GM19025 (cell line): Measurements from ENCODE around the gene AUTS2.

Experiments used
- ATAC-seq: cut with Tn5 transposase; IDR thresholded peaks from one replicate; pipeline ENCODE4 v1.9.1; 2021; ENCODE audit warnings: mild to moderate bottlenecking, low read depth, moderate library complexity; ENCODE audit not compliant: unreplicated experiment

The AUTS2 gene

DNA sequence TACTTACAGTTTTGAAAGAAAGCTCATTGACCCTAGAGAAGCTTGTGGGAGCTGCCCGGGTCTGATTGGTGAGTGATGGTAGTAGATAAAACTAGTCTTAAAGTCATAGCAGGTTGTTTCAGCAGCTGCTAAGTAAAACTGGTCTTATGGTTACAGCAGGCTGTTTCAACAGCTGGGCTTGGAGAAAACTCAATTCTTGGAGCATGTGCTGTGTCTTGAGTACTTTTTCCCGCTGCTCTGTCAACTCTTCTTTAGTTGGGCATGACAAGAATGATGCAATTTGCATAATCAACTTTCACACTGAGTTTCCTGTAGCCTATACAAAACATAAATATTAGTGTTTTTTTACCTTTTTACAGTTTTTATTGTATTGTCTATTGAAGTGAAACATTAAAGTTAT, 707.9 kb downstream of the AUTS2 start:
- no peak for ATAC-seq

GRCh38 chr7:70307544-70308106, 709.4 kb downstream of the AUTS2 start:
- ATAC-seq = no peak

- ATAC-seq = no peak
These were observed 714.1 kb downstream of the AUTS2 start for GRCh38 chr7:70312336-70312735.

DNA sequence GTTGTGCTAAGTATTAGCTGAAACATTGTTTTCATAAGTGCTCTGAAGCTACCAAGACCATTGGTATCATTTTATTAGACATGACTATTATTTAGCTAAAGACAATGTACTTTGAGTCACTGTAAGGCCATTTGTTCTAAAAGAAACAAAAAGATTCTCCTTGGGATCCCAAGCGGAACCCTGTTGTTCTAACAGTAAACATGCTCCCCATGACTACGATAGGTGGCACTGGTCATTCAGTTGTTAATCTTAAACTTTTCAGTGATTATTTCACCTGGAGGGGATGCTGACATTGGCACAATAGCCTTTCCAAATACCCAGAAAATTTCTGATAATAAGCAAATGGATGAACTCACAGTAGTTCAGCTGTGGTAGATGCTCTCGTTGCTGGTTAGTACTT, 715.0 kb downstream of the AUTS2 start:
- ATAC-seq = no peak

- no peak for ATAC-seq
These were observed 715.4 kb downstream of the AUTS2 start for GRCh38 chr7:70313687-70314086.

DNA sequence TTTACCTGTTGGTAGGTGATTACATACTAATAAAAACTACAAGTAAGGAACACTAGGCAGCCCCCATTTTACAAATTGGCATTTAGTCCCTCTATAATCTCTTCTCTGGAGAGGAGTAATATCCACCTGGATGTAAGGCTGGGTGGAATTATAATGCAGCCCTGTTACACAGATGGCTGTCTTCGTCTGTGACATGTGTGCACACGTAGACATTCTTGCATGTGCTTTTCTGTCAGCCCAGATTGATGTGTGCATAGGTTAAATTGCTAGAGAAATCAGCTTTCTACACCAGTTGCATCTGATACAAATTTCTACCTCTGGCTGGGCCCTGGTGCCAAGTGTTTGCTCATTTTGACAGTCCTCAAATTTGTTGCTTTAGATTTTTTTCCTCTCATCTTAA, 715.9 kb downstream of the AUTS2 start:
- ATAC-seq = no peak

- no peak for ATAC-seq
These were observed 718.5 kb downstream of the AUTS2 start for GRCh38 chr7:70316745-70317144.

DNA sequence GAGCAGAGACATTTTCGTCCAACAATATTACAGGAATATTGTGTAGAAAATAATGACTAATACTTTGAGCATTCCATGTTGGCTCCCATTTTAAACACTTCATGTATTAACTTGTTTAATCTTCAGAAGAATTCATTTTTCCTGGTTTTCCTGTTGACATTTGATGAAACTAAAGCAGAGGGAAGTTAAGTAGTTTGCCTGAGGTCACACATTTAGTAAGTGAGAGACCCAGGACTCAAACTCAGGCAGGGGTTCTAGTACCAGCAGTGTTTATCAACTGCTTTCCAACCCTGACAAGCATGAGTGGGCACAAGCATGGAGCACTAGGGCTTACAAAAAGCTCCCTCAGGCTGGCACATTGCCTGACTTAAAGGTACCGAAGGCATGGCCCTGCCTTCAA, 719.1 kb downstream of the AUTS2 start:
- ATAC-seq = no peak

GRCh38 chr7:70318511-70318910, 720.2 kb downstream of the AUTS2 start:
- no peak for ATAC-seq

DNA sequence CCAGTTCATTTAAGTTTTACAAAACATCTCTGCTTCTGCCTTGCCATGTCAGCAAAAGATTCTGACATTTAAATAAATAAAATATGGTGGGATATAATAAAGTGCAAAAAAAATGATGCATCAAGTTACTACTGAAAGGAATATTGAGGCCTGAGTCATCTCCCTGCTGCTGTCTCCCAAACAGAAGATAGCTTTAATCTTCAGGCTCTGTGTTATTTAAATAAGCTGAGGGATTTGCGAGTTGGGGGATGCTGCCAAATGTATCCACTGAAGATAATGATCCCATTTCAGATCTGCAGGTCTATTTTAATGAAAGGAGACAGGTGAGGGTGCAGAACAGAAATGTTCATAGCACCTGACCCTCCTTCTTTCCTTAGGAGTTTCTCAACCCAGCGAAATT, 720.8 kb downstream of the AUTS2 start:
- ATAC-seq = no peak

DNA sequence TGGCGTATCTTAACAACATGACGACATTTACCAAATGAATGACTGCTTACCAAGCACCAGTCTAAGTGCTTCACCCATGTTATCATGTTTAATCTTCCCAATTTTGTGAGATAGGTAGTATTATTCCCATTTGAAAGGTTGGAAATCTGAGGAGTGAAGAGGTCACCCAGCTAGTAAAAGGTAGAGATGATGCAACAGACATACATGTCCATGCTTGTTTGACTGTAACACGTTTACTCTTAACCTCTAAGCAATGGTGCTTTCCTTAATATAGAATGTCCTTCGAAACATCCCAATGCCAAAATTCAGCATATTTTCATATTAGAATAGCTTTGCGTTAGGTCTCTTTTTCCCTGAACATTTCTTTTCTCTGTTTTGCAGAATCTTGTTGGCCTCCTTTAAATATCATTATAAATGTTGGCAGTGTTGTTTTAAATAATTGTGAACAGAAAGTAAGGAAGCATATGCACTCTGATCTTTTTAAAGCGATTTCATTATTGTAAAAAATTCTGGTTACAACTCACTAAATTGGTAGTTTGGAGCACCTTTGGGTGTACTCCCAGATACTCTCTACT, 722.8 kb downstream of the AUTS2 start:
- ATAC-seq = no peak

GRCh38 chr7:70322856-70323255, 724.6 kb downstream of the AUTS2 start:
- no peak for ATAC-seq

GRCh38 chr7:70325509-70326101, 727.3 kb downstream of the AUTS2 start:
- ATAC-seq = no peak

DNA sequence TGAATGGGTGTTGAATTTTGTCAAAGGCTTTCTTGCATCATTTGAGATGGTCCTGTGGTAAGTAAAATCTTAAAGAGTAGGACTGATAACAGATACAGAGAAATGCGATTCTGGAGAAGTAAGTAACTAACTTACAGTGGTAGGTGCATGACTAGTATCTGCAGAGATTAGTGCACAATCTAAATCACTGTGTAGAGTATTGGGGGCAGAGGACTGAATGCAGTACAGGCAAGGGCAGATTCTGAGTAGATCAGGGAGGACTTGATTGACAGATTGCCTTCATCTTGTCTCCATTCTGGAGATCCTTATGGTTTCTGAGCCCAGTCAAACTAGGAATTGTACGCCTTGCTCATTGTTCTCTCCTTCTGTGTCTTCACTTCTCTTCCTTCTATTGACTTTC, 736.0 kb downstream of the AUTS2 start:
- no peak for ATAC-seq

DNA sequence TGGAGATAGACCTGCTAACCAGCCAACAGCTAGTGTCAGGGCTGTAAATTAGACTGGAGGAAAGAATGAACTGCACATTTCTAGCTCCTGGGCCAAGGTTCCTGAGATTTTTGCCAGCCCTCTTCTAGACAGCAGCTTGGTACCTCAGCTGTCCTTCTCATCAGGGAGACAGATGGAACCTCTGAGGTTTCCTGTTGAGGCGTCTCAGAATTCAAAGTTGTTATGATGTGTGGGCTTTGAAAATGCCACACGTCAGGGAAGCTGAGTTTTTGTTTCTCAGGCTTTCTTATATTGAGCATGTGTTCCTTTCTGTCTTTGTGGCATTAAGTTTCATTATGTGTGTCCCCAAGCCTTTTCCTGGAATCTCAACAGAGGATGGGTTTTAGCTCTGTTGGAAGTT, 736.6 kb downstream of the AUTS2 start:
- ATAC-seq = no peak

GRCh38 chr7:70336536-70336935, 738.3 kb downstream of the AUTS2 start:
- no peak for ATAC-seq

DNA sequence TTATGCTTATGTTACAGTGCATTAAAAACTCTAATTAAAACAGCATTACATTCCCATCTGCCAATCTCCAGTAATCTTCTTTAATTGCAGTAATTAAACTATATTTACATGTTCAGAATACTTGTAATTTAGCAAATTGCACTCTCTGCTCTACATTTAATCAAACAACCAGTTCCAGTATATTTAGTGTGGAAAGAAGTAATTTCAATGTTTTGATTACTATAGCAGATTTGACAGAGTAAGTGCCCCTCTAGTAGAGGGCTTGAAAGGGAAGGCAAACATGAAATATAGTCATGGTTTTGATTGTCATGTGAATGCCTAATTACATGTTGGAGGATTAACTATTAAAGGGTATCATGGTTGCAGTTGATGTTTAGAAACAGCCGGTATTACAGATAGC, 739.7 kb downstream of the AUTS2 start:
- no peak for ATAC-seq

DNA sequence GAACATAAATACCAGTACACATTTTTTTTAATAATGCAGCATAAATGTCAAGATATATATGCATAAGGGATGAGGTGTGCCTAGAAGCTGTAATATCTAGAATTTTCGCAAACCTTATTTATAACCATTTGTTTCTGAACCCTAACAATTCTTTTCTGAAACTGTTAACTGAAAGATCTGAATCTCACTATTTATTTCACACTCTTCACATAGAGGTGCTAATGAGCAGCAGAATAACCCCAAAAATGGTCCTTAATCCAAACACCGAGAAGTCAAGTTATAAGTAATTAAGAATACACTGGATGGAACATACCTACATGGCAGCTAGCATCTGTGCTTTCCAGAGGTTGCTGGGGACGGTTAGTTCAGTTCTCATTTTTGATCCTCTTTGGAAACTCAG, 742.0 kb downstream of the AUTS2 start:
- ATAC-seq = no peak

DNA sequence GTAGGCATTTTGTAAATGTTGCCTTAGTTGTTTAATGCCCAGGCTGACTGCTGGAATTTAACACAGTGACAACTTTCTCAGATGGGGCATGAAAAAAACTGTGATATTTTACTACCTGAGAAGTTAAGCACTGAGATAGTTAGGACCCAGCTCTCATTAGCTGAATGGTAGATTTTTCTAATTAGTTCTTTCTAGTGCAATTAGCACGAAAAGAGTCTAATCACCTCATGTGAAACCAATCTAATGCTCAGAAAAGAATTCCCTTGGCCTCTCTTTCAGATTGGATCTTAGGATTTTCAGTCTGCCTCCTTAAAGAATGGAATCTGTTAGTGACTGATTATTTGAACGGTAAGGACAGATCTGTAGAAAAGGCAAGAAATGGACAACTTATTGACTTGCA, 743.2 kb downstream of the AUTS2 start:
- ATAC-seq = no peak

DNA sequence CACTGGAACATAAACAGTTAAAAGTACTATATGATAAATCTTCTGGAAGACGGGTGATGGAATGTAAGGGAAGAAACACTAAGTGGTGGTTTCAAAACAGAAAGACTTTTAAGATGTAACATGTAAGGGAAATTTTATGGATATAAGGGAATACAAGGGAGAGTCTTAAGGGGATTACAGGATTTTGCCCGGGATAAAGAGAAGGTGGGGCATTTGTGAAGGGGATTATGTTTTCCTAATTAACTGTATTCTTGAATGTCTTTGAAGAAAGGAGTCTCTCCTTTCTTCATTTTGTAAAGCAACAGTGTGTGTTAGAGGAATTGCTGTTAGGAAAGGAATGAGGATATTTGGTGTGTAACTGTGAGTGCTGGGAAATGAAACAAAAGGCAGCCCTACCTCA, 745.2 kb downstream of the AUTS2 start:
- no peak for ATAC-seq

GRCh38 chr7:70344726-70345125, 746.5 kb downstream of the AUTS2 start:
- ATAC-seq = no peak

DNA sequence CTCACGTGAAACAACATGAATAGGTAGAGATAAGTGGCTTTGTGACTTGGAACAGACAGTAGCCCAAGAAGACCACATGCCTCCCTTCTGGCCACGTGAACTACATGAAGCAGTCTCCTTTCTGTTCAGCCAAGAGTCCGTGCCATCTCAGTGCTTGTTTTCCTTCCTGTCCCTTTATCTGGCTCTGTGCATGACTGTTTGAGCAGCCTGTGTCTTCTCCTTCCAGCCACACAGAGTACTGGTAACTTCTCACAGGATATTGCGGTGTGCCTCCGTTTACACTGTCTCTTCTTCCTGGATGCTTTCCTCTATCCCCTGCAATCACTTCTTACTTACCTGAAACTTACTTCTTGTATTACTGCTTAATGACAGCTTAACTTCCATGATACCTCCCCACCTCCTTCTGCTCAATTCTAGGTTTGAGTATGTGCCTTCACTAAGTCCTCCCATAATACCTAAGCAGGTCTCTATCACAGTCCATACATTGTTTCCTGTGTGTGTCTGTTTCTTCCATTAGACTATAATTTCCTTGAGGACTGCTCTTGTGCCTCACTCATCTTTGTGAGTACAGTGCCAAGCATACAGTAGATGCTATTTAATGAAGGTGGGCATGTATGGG, 748.7 kb downstream of the AUTS2 start:
- ATAC-seq = no peak
